Measurements from ENCODE around the gene TCTN1. TPM values are rescaled to one million over a fixed set of nuclear protein-coding genes. Genes with fewer than 3 reads are reported as not detected.

Gene TCTN1
- total RNA-seq, 4 donors from 2014 or later, result 28.5 to 71.2 (median 35.1) TPM

Small RNA genes within 50 kb of the gene (small RNA-seq; reads per million reads assigned to genes)
- gene RN7SL387P, result 0 reads per million in 4 donors

Other genes with a start within 250 kb of the TCTN1 start
- gene ANAPC7, start 210.4 kb upstream of the TCTN1 start, total RNA-seq, result 100 to 1,000 TPM in 1 of 4 donors, 10 to 100 TPM in 3; 16.8 to 127 (median 31.4) TPM
- 100 to 1,000 TPM in 3 of 4 donors, 10 to 100 TPM in 1; 27.9 to 429 (median 262) TPM for gene ARPC3, start 163.8 kb upstream of the TCTN1 start, total RNA-seq
- 1 to 10 TPM in 3 of 4 donors, not detected in 1; 6.1 to 9.2 (median 8.8) TPM for gene GPN3, start 145.9 kb upstream of the TCTN1 start, total RNA-seq
- 1 to 10 TPM in 3 of 4 donors, not detected in 1; 1.2 to 6.7 (median 1.6) TPM for gene FAM216A, start 145.3 kb upstream of the TCTN1 start, total RNA-seq
- gene VPS29, start 112.0 kb upstream of the TCTN1 start, total RNA-seq, result 100 to 1,000 TPM in 2 of 4 donors, 10 to 100 TPM in 2; 16.3 to 142 (median 79.3) TPM
- gene RAD9B, start 111.8 kb upstream of the TCTN1 start, total RNA-seq, result under 1 TPM in 2 of 4 donors, not detected in 2; 0.27 to 0.32 TPM
- gene PPTC7, start 30.8 kb upstream of the TCTN1 start, total RNA-seq, result 10 to 100 TPM; 25.3 to 36.4 (median 27.1) TPM
- gene HVCN1, start 75.0 kb downstream of the TCTN1 start, total RNA-seq, result 1 to 10 TPM in 3 of 4 donors, not detected in 1; 3.4 to 7.9 (median 7.3) TPM
- 100 to 1,000 TPM; 156 to 759 (median 244) TPM for gene PPP1CC, start 128.8 kb downstream of the TCTN1 start, total RNA-seq
- gene CCDC63, start 232.9 kb downstream of the TCTN1 start, total RNA-seq, result not detected